COR-L47 (cell line): ENCODE results near the gene SF3A1.

Experiments
- DNase-seq: peaks from one replicate; lab custom pipeline; 2025; lab: John Stamatoyannopoulos, UW

The SF3A1 gene

GRCh38 chr22:30323246-30323645 is 33.4 kb downstream of the SF3A1 start:
- no peak for DNase-seq

GRCh38 chr22:30321461-30321860 is 35.2 kb downstream of the SF3A1 start:
- no peak for DNase-seq

- no peak for DNase-seq
Measured at GRCh38 chr22:30320021-30320556, 36.6 kb downstream of the SF3A1 start.

GRCh38 chr22:30318799-30319419 is 37.8 kb downstream of the SF3A1 start:
- no peak for DNase-seq

GRCh38 chr22:30317778-30318177 is 38.9 kb downstream of the SF3A1 start:
- DNase-seq, result no peak

GRCh38 chr22:30315962-30316576 is 40.6 kb downstream of the SF3A1 start:
- DNase-seq, result no peak

- DNase-seq, result no peak
Measured at GRCh38 chr22:30314915-30315314, 41.8 kb downstream of the SF3A1 start.

- DNase-seq, result no peak
Measured at GRCh38 chr22:30313527-30314363, 42.9 kb downstream of the SF3A1 start.

- no peak for DNase-seq
Measured at GRCh38 chr22:30312053-30312452, 44.6 kb downstream of the SF3A1 start.

GRCh38 chr22:30310881-30311771 is 45.6 kb downstream of the SF3A1 start:
- DNase-seq, result no peak

- DNase-seq, result no peak
Measured at GRCh38 chr22:30309951-30310741, 46.5 kb downstream of the SF3A1 start.

- no peak for DNase-seq
Measured at GRCh38 chr22:30308518-30309230, 48.0 kb downstream of the SF3A1 start.

GRCh38 chr22:30308093-30308492 is 48.6 kb downstream of the SF3A1 start:
- no peak for DNase-seq

- DNase-seq, result no peak
Measured at GRCh38 chr22:30307041-30307574, 49.6 kb downstream of the SF3A1 start.

GRCh38 chr22:30306627-30307011 is 50.1 kb downstream of the SF3A1 start:
- DNase-seq, result no peak

- DNase-seq, result no peak
Measured at GRCh38 chr22:30305906-30306626, 50.6 kb downstream of the SF3A1 start.

GRCh38 chr22:30305519-30305905 is 51.2 kb downstream of the SF3A1 start:
- DNase-seq, result no peak

- no peak for DNase-seq
Measured at GRCh38 chr22:30304495-30305244, 52.0 kb downstream of the SF3A1 start.

- DNase-seq, result no peak
Measured at GRCh38 chr22:30302810-30303138, 53.9 kb downstream of the SF3A1 start.
